Activated CD8-positive, alpha-beta memory T cell treated with anti-CD3 and anti-CD28 coated beads, Interleukin-2, amount 50 U/mL, for 1 hour (primary cell): ENCODE data around the gene TRIM65.
"Not testable (repeated sequence)": the region's sequence is repeated elsewhere in the genome, so short reads cannot be mapped to it uniquely, and the experiment has no call there.

Experiments used
- DNase-seq: peaks from one replicate; pipeline ENCODE4 v3.0.0-alpha.2; 2020; ENCODE audit errors: extremely low read depth

TRIM65 gene

DNA sequence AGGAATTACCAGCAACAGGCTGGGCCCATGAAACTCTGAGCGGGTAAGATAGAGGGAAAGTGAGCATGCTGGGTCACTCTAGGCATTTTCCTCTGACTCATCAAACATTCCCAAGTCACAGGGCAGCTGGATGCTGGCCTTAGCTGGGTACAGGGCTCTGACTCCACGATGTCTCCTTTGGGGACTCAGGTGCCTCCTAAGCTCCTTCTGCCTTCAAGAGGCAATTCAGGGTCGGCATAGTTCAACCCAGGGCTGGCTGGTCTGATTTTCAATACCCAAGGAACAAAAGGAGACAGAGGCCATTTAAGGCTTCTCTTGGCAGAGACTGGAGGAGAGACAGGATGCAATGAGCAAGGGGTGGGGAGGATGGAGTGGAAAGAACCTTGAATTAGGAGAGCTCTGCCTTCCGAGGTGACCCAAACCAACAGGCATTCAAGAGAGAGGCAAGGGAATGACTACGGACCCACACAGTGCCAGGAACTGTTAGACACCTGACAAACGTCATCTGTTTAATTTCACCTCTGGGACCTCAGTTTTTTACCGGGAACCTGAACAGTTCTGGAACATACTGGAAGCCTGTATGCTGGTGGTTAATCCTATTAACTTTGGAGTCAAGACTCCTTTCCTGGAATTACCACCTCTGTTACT is 42.5 kb downstream of the TRIM65 start:
- DNase-seq = no peak

DNA sequence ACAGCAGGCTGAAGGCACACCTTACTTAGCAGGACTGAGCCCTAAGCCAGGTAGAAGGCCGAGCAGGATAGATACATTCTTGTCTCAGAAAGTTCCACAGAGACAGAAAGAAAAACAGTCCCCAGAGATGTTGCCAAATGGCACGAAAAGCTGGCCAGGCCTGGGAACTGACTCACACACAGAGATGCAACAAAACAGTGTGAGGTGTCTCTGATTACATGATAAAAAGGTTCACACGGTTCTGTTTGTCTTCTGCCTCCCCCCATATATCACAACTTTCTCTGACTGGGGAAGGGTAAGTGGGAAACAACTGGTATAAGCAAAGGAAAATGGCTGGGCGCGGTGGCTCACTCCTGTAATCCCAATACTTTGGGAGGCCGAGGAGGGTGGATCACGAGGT is 43.3 kb downstream of the TRIM65 start:
- DNase-seq = no peak

DNA sequence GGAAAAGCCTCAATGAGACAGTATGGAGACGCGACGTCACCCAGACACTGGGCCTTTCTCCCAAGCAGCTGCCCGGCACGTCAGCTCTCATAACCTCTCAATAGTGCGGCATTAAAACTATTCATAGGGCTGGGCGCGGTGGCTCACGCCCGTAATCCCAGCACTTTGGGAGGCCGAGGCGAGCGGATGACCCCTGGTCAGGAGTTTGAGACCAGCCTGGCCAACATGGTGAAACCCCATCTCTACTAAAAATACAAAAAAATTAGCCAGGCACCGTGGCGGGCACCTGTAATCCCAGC is 45.1 kb downstream of the TRIM65 start:
- DNase-seq = not testable (repeated sequence)

DNA sequence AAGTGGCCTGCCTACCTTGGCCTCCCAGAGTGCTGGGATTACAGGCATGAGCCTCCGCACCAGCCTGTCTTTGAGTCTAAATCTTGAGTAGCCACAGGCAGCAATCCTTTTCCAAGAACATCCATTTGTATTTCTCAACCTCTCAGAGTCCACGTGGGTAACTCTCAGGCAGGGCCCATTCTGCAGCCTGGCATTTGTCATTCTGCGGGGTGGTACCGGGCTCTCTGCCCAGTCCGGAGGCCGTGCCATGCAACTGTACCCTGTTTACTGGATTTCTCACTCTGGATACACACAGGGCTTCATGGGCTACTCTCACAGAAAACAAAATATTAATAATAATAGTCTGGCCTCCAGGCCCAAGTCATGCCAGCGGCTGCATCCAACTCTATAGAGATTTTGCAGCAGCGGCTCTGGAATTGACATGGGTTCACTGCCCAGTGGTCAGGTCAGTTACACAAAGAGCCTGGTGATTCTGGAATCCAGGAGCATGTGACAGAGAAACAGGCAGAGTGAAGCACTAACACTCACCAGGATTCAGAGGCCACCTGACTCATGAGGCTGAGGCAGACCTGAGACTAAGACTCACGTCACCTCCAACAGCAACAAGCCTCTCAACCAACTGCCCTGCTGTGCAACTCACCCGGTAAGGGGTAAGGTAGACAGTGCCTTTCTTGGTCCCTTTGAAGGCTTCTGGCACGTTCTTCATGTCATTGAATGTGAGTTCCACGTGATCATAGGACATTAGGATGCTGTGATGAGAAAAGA is 45.6 kb downstream of the TRIM65 start:
- DNase-seq = no peak

DNA sequence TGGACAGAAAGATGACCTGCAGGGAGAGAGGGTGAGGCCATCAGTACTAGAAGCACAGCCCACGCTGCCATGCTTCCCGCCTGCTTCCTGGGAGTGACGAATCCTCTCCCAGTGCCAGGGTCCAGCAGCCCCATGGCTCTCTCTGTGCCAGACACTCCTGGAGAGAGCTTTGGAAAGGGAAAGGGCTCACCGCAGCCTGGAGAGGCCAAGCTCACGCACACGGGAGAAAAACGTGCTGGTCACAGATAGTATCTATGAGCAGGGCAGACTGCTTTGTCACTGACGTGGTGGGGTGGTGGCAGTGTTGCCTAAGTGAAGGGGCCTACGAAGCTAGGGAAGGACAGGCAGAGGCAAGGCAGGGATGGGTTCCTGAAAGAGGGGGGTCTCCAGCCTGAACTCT is 47.0 kb downstream of the TRIM65 start:
- DNase-seq = no peak

DNA sequence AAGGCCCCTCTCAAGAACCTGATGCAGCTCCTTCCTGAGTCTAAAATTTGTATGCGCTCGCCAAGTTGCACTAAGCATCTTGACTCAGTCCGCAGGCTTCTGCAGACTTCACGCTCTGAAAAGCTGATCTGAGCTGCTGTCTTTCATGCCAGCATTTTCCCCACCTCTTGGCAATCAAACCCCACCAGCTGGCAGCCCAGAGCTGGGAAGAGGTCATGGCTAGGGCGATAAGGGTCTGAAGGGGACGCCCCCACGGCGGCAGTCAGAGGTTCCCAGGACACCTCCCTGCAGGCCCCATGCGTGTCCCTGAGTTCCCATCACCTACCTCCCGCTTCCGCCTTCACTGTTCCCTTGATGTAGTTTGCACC is 47.5 kb downstream of the TRIM65 start:
- no peak for DNase-seq

DNA sequence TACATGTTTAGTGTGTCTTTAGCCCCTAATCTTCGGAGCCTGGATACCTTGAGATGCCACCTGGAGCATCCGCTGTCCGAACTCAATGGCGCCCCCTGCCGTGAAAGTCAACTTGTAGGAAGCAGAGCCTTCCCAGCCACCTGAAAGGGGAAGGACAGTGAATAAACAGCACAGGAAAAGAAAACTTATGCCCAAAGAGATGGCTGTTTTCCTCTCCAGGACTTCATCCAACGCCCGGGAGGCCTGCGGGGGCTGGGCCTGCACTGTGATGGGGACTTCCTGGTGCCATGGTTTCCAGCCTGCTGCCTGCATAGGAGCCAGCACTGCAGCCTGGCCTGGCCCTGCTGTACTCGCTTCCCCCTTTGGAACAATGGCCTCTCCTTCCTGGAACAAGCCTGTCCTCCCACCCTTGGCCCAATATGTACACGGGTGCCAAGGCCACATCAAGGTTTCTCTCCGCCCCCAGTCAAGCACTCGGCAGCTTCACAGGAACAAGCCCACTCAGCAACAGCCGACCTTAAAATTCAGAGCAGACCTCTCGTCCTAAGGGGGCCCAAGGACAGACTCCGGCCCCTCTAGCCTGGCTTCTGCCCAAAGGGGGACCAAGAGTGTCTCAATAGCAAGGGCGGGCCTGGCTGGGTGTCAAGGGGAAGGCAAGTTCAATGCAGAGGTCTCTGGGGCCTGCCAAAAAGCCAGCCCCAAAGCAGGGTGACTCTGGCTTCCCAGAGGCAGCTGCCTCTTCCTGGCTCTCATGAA is 48.0 kb downstream of the TRIM65 start:
- DNase-seq = peak; percentile 65

DNA sequence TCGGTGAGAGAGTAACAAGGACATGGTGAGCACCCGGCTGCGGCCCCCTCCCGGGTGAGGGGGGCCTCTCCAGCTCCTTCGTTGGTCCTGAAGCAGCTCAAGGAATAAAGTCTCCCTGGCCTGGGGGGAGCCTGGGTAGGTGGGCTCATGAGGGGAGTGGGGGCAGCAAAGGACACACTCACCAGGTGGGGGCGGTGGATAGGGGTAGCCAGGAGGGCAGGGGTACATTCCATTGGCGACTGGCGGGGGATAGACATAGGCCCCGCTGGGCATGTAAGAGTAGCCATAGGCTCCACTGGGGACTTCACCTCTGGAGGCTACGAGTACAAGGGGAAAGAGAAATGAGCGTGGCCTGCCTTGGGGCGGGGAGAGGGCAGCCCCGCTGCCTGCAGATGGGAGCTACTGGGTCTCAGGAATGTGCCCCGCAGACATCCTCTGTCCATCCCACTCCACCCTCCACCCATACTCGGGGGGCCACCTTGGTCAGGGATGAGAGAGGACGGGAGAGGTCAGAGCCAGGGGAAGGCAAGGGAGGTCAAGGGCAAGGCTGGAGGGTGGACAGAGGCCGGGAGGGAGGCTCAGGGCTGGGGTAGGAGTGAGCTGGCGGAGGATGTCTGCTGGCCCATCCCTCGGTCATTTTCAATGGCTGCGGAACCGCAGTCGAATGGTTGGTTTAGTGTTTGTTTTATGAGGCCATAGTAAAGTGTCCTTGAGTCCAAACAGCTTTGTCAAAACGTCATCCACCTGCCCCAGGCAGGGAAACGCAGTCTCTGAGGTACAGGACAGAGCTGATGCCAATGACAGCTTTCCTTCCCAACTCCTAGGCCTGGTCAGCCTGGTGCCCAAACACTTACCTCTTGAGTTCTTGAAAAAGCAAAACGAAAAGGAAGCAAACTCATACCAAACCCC is 48.9 kb downstream of the TRIM65 start:
- DNase-seq = no peak

DNA sequence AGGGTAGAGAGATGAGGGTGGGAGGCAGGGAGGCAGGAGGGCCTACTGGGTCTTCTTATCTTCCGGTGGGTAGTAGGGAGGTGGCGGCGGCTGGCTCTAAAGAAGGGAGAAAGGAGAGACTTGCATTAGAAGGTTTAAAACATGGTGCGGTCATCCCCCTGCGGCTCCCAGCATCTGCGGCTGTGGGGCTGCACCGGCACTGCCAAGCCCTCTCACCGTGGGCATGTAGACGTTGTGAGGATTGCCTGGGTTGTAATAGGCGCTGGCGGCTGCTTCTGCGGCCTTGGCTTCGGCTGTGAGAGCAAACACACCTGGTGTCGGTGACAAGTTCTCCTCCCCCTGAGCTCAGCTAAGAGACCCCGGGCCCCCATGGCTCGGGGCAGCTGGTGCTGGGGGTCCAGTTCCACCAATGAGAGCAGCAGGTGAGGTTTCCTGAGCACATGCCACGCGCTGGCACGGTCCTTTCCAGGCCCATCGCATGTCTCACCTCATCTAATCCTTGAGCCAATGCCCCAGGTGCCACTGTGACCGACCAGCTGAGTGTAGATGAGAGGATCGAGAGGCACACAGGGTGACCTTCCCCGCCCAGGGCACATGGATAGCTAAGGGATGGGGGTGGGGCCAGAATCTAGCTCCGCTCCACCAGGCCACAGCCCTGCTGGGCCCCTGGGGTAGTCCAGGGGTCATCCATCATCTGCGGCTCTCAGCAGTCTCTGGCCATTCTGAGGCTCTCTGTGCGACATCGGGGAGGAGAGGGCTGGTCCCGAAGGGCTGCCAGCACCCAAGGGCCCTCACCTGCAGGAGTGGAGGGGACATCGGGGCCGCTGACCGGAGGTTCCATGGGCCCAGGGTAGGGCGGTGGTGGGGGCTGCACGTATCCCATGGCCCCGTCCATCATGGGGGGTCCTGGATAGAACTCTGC is 49.8 kb downstream of the TRIM65 start:
- DNase-seq = no peak

DNA sequence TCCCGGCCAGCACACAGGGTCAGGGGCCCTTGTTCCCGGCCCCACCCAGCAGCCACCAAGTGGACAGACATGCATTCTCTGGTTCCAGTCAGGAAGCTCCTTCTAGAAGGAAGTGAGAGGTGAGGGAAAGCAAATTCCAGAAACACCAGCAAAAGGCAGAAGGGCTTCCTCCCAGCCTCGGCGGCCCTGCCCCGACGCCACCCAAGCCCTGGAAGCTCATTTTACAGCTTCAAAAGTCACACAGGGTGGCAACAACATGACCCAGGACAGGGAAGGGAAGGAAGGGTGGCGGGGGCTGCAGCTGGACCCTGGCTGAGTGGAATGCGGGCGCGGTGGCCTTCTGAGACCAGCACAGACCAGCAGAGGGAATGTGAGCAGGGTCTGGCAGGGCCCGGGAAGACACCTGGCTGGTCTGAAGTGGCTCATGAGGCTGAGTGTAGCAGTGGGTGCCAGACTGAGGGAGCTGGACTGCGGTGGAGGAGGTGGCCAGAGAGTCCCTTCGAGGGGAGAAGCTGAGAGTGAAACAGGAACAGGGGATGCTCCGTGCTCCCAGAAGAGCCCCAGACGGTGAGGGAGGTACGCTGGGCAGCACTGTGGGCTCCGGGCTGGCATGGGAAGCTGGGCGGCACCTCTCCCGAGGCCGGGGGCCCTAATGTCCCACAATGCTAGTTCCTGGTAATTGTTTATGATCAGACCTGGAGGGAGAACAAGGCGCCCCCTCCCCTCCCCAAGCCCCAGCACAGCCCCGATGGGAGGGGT is 50.6 kb downstream of the TRIM65 start:
- DNase-seq = no peak

DNA sequence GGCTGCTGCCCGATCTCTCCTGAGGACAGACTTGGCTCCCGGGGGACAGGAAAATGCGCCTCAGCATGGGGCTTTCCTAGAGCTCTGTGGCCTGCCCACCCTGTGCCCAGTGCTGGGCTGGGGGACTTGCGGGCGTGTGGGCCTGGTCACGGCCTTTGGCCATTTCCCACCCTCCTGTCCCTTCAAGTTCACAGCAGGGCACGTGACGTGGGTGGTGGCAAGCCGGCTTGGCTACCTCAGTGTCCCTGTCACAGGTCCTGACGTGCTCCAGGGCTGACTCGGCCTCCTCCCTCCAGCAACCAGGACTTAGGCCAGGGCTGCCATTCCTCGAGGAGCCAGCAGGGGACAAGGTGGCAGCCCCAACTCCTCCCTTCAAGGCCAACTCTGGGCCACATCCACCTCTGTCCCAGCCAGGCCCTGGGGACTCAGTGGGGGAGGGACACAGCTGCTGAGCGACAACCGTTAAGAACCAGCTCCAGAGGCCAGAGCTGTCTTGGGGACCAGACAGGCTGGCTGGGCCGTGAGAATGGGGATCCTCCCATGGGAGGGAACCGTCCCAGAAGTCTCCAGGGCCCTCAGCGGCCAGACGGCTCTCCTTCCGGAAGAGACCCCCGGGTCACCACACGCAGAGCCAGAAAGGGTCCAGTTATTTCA is 51.6 kb downstream of the TRIM65 start:
- no peak for DNase-seq

DNA sequence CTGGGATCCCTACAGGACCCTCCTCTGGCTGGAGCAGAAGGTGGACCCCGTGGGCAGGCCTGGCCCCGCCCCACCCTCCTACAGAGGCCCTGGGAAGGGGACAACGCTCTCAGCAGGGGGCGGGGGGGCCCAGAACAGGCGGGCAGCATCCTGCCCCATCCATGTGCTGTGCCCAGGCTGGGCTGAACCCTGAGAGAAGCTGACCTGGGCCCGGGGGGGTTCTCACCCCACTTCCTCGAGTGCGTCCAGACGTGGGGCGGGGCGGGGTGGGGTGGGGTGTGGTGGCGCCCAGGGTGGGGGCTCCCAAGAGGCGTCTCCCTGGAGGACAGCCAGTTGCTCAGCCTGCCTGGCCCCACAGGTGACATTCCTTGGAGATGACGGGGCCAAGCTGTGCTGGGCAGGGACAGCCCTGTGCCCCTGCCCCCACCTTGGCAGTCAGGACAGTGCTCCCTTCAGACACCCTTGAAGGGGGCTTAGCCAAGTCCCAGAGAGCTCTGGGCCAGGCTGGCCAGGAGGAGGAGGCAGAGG is 52.2 kb downstream of the TRIM65 start:
- no peak for DNase-seq

DNA sequence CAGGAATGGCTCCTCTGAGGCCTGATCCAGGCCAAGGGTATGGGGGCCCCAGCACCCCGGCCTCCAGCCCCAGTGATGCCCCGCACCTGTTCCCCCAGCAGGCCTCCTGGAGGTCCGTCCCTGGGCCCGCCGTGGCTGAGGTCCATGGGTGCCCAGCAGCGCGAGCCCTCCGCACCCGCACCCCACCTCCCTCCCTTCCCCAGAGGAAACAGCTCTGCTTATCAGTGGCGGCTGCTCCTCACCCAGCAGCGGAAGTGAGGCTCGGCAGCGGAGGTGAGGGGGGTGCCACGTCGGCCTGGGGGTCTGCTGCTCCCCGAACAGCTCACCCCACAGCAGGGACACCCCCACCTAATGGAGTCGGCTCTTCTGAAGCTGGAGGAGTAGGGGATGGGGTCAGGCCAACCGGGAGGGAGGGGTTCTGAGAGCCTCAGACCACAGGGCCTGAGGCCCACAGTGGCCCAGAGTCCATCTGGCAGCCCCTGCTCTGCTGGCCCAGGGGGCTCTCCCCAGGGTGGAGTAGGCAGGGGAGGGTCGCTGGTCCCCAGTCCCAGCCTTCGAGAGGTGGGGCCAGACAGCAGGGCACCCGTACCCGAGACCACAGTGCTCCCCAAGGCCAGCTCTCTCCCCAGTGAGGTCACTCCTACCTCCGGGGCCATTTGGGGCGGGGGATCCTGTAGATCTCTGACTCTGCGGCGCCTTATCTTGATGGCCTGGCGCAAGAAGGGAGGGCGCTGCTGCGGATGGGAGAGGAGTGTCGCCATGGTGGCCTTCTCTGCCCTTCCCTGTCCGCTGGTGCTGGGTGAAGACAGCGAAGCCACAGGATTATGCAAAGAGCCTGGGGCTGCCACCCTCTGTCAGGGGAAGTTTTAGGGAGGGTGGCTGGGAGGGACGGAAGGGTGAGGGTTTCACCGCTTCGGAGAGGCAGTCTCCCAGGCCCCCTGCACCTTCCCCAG is 52.9 kb downstream of the TRIM65 start, which contains the start of gene UNC13D:
TSS of gene UNC13D (minus strand) at position 828 of the 953 bp plus-strand sequence. CDS start at position 761, 67 bp downstream.
- no peak for DNase-seq

DNA sequence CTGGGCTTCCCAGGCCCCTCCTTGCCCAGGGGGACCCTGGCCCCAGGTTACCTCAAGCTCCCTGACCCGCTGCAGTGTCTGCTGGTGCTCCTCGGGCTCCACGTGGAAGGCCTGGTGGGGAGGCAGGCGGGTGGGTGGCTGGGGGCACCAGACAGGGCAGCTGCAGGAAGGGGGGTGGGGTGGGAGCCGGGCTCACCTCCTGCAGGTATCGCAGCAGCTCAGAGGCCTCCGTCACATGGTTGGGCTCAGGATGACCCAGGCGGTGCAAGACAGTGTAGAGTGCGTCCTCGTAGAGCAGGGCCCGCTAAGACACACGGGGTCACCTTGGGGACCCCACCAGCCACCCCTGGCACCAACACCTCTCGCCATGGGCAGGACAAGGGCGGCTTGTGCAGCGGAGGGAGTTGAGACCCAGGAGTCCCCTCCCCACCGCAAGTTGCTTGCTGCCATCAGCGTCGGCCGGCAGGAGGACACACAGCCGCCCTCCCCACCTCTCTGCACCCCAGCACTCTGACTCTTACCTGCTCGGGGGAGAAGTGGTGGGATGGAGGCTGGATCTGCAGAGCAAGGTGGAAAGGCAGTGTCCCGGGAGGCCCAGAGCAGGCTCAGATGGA is 53.7 kb downstream of the TRIM65 start:
- DNase-seq = no peak

DNA sequence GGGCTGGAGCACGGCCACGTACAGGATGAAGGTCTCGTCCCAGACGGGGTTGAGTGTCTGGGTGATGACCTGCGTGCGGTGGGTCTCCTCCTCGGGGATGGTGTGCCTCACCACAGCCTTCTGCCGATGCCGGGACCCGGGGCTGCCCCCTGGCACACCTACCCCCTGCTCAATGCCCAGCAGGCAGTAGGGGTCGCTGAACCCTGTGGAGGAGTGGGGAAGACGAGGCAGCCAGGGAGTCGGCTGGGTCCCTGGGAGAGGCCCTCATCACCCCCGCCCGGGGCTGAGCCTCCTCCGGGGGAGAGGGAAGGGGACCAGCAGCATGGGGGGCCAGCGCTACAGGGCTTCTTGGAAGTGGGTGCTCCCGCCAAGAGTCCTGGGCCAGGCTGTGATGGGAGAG is 54.3 kb downstream of the TRIM65 start:
- no peak for DNase-seq

DNA sequence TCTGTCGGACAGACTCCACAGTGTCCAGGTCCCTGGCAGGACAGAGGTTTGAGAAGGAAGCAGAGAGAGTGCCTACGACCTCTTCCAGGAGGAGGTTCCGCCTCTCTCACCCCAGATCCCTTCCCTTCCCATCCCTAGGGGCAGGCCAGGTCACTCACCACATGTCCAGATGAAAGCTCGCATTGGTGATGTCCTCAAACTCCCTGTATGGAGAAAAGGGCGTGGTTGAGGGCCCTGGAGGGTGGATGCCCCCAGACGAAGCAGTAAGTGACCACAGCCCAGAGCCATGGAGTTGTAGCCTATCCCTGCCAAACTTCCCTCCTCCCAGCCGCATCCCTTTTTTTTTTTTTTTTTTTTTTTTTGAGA is 56.0 kb downstream of the TRIM65 start:
- DNase-seq = no peak

DNA sequence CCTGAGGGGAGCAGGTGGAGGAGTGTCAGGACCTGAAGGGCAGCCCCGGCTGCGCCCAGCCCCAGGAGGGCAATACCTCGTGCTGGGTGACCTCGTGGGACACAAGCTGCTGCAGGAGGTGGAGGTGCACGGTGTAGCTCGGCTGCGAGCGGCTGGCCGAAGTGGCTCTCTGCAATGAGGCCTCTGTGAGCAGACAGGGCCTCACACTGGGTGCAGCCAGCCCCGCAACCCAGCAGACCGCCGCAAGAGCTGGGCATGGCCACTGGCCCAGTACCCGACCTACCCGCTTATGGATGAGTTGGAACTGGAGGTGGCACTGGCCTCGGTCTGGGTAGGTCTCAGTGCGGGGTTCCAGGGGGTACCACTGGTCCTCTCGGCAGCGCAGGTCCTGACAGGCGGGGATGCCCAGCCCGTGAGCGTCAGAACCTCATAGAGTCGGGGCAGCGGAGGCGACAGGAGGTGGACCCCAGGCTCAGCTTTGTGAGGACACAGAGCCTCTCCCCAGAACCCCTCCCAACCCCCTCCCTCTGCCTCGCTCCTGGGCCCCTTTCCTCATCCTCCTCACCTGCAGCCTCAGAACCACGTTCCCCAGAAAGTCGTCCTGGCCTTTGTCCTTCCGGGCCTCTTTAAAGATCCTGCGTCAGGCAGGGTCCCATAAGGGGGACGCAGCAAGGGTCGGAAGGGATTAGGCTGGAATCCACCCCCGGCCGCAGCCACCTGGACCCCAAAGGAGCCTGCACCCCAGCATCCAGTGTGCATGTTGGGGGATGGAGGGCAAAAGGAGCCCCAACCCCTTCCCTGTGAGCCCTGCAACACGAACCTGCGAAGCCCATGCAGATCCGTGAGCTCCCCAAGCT is 56.6 kb downstream of the TRIM65 start:
- no peak for DNase-seq
